ENCODE measurements around the gene BANF2.

The BANF2 gene

DNA sequence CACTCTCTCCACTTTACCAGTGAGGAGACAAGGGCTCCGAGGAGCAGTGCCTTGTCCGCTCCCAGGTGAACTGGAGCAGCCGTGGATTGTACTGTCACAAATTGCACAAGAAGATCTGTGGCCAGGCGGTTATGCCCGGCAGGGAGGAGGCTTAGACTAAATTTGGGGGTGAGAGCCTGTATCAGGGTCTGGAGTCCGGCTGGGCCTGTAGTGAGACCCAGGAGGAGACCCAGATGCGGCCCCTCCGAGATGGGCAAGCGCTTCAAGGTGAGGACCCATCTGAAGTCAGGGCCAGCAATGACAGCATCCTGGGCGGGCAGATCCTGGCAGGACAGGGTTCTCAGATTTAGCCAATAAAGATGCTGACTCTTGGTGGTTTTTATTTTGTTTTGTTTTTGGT is 27.6 kb downstream of the BANF2 start:
- peaks cover 23% of the 10 kb centered on the region for H3K27me3 Mint-ChIP-seq (ENCODE audit: low read depth, poor library complexity)
- DNase-seq = no peak
- H3K9me3 Mint-ChIP-seq = no peaks in the 10 kb centered on the region
- H3K4me1 Mint-ChIP-seq = peaks cover 5% of the 10 kb centered on the region
- H3K36me3 Mint-ChIP-seq (ENCODE audit: low read depth) = no peaks in the 10 kb centered on the region
- no peak overlapping the region for H3K4me3 Mint-ChIP-seq
- TF ChIP-seq, protein P1, sequence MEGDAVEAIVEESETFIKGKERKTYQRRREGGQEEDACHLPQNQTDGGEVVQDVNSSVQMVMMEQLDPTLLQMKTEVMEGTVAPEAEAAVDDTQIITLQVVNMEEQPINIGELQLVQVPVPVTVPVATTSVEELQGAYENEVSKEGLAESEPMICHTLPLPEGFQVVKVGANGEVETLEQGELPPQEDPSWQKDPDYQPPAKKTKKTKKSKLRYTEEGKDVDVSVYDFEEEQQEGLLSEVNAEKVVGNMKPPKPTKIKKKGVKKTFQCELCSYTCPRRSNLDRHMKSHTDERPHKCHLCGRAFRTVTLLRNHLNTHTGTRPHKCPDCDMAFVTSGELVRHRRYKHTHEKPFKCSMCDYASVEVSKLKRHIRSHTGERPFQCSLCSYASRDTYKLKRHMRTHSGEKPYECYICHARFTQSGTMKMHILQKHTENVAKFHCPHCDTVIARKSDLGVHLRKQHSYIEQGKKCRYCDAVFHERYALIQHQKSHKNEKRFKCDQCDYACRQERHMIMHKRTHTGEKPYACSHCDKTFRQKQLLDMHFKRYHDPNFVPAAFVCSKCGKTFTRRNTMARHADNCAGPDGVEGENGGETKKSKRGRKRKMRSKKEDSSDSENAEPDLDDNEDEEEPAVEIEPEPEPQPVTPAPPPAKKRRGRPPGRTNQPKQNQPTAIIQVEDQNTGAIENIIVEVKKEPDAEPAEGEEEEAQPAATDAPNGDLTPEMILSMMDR (IDR thresholded peaks at IDR 0.05) = no peak
- H3K27ac Mint-ChIP-seq = no peak overlapping the region

DNA sequence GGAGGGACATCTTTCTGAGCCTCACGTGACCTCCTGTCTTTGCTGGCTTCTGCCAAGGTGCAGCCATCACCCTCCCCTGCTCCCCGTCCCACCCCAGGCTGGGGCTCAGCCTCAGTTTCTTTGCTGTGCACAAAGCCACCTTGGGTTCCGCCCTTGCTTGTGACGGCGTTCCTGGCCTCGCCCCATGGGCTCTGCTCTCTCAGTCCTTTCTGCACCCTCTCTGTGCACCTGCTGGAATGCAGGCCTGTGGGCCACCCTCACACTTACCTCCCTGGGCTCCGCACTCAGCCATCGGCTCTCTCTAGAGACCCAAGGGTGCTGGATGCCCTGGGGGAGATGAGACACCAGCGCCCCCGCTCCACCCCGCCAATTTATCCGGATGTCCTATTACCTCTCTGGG is 28.3 kb downstream of the BANF2 start:
- no peak for DNase-seq
- peaks cover 27% of the 10 kb centered on the region for H3K27me3 Mint-ChIP-seq (ENCODE audit: low read depth, poor library complexity)
- no peak overlapping the region for H3K4me3 Mint-ChIP-seq
- TF ChIP-seq, protein P1 (IDR thresholded peaks at IDR 0.05) = no peak
- H3K4me1 Mint-ChIP-seq = peaks cover 5% of the 10 kb centered on the region
- no peaks in the 10 kb centered on the region for H3K9me3 Mint-ChIP-seq
- no peak overlapping the region for H3K27ac Mint-ChIP-seq
- no peaks in the 10 kb centered on the region for H3K36me3 Mint-ChIP-seq (ENCODE audit: low read depth)

DNA sequence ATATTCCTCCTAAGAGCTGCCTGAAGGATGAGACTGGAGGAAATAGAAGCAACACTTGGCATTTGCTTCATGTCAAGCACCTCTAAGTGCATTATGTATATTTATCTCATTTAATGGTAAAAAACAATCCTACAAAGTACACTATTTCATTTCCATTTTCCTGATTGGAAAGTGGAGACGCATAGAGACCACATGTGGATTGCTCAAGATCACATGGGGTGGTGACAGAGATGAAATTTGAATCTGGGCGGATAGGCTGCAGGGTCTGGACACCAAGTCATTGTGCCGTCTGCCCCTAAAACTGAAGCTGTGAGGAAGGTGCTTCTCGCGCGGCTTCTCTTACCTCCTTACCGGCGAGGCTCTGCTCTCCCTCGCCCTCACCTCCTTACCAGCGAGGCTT is 30.3 kb downstream of the BANF2 start:
- peaks cover 11% of the 10 kb centered on the region for H3K4me1 Mint-ChIP-seq
- no peak for DNase-seq
- no peaks in the 10 kb centered on the region for H3K36me3 Mint-ChIP-seq (ENCODE audit: low read depth)
- TF ChIP-seq, protein P1 (IDR thresholded peaks at IDR 0.05) = no peak
- no peak overlapping the region for H3K27ac Mint-ChIP-seq
- no peaks in the 10 kb centered on the region for H3K9me3 Mint-ChIP-seq
- no peak overlapping the region for H3K4me3 Mint-ChIP-seq
- H3K27me3 Mint-ChIP-seq (ENCODE audit: low read depth, poor library complexity) = peaks cover 27% of the 10 kb centered on the region

DNA sequence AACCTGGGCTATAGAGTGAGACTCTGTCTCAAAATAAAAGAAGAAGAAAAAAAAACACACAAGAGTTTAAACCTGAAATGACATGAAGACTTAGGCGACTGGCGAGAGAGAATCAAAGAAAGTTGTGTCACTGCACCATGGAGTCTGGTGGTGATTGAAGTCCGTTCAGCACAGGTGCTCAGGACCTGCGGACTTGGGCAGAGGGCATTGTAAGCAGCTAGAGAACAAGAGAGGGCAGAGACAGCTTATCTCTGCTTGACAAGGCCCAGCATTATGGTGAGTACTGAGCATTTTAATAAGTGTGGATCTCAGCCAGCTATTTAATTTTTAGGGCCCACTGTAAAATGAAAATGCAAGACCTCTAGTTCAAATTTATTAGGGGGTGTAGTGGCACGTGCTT is 31.5 kb downstream of the BANF2 start:
- no peak overlapping the region for H3K27ac Mint-ChIP-seq
- TF ChIP-seq, protein P1 (IDR thresholded peaks at IDR 0.05) = no peak
- H3K4me3 Mint-ChIP-seq = no peak overlapping the region
- H3K36me3 Mint-ChIP-seq (ENCODE audit: low read depth) = peaks cover 2% of the 10 kb centered on the region
- peaks cover 18% of the 10 kb centered on the region for H3K4me1 Mint-ChIP-seq
- DNase-seq = no peak
- peaks cover 6% of the 10 kb centered on the region for H3K9me3 Mint-ChIP-seq
- H3K27me3 Mint-ChIP-seq (ENCODE audit: low read depth, poor library complexity) = peaks cover 23% of the 10 kb centered on the region

DNA sequence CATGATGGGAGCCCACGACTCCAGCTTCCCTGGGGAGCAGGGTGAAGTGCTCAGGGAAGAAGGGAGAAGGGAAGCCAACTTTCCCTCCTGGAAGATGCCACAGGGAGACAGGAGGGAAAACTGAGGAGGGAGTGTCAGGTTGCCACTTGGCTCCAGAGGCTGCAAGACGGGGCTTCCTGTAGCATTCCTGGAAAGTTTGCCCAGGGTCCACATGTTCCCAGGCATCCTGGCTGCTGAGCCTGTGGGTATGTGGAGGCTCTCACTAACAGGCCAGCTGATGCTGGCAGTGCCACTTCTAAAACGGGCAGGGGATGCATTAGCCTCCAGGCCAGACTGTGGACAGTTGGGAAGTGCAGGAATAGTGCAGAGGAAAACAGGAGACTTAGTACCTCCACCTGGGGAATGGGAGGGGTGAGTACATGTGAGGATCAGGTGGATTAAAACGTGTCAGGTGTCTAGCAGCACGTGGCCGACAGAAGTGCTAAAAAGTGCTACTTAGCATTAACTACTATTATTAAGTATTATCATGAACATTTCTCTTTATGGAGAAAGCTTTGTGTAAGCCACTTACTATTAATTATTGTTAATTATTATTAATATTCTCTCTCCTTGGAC is 33.2 kb downstream of the BANF2 start:
- Mint-ChIP-seq H3K4me3 (no peak overlapping the region), H3K4me1 (peaks cover 18% of the 10 kb centered on the region), H3K36me3 (ENCODE audit: low read depth) (peaks cover 8% of the 10 kb centered on the region), H3K27me3 (ENCODE audit: low read depth, poor library complexity) (peaks cover 28% of the 10 kb centered on the region), H3K27ac (peak overlapping the region; percentile 76), H3K9me3 (peaks cover 24% of the 10 kb centered on the region)
- DNase-seq = no peak
- TF ChIP-seq, protein P1 (IDR thresholded peaks at IDR 0.05) = no peak

DNA sequence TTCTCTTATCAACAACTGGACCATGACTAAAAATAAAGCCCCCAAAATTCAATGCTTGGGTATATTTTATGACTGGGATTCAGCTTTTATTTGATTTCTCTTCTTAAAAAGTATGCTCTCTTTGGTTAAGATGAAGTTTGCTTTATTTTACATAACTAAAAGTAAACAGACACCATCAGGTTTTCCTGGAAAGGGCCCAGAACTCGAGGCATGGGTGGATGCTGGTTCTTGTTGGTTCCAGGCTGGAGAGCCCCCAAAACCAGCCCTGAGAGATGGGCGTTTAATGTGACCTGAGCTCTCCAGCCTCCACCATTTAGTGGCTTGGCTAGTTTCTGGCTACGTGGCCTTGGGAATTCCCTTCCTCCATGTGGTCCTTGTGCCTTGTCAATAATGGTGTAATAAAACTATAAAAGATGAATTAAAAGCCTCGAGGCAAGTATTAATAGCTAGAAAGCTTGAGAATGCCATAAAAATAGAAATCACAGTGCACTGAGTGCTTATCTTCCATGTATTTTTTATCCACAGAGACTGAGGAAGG is 34.1 kb downstream of the BANF2 start:
- Mint-ChIP-seq H3K36me3 (ENCODE audit: low read depth) (peaks cover 8% of the 10 kb centered on the region), H3K4me1 (peaks cover 18% of the 10 kb centered on the region), H3K27me3 (ENCODE audit: low read depth, poor library complexity) (peaks cover 20% of the 10 kb centered on the region), H3K9me3 (peaks cover 30% of the 10 kb centered on the region), H3K27ac (no peak overlapping the region), H3K4me3 (no peak overlapping the region)
- no peak for DNase-seq
- TF ChIP-seq, protein P1 (IDR thresholded peaks at IDR 0.05) = no peak

Measured in nephron progenitor cell (in vitro differentiated cells).